Measurements from ENCODE around the gene TRPC6. TPM values are rescaled to one million over a fixed set of nuclear protein-coding genes. Genes with fewer than 3 reads are reported as not detected.

TRPC6 gene
- total RNA-seq, 1 experiment from 2014 or later = 1.3 TPM

- ATAC-seq = no peak
- CTCF ChIA-PET = interaction anchor here (0.6 to 1.0 kb wide), 3 partner anchors 57 to 391 kb away, joined by 3 to 4 read pairs (median 3); partner anchors contain the start of gene TRPC6
- H3K9me3 Mint-ChIP-seq = peaks cover 19% of the 10 kb centered on the region
Observed at GRCh38 chr11:101456812-101457211, 127.0 kb downstream of the TRPC6 start.

GRCh38 chr11:101453682-101454081 lies 130.1 kb downstream of the TRPC6 start:
- no peak for DNase-seq (ENCODE audit: low spot score)
- no peak for ATAC-seq
- Mint-ChIP-seq H3K27me3 (ENCODE audit: low read depth) (no peaks in the 10 kb centered on the region), H3K4me3 (no peak overlapping the region), H3K27ac (no peak overlapping the region; the same call in 1 of the 2 replicates), H3K9me3 (peaks cover 6% of the 10 kb centered on the region), H3K36me3 (peaks cover 5% of the 10 kb centered on the region; the same call in 1 of the 2 replicates), H3K4me1 (peaks cover 8% of the 10 kb centered on the region)
- POLR2A ChIA-PET = interaction anchor here (1.0 kb wide), 1 partner anchor 222 kb away, joined by 5 read pairs; no protein-coding TSS in a partner anchor
- TF ChIP-seq RORB (CRISPR knock-in tag; IDR thresholded peaks at IDR 0.05) (no peak), CDX4 (CRISPR knock-in tag; IDR thresholded peaks at IDR 0.05; ENCODE audit: borderline replicate concordance) (no peak), GTF2I (CRISPR knock-in tag; conservative IDR thresholded peaks at IDR 0.05) (no peak), PRDM15 (CRISPR knock-in tag; IDR thresholded peaks at IDR 0.05) (no peak), MXD4 (CRISPR knock-in tag; IDR thresholded peaks at IDR 0.05; ENCODE audit: borderline replicate concordance) (no peak), NR3C1 (CRISPR knock-in tag; conservative IDR thresholded peaks at IDR 0.05; ENCODE audit: low read depth) (no peak), MLX (CRISPR knock-in tag; IDR thresholded peaks at IDR 0.05) (no peak), ELF4 (CRISPR knock-in tag; IDR thresholded peaks at IDR 0.05; ENCODE audit: low read depth) (no peak), CTCF (IDR thresholded peaks at IDR 0.05) (no peak), USF2 (CRISPR knock-in tag; IDR thresholded peaks at IDR 0.05) (no peak), FOXP4 (CRISPR knock-in tag; IDR thresholded peaks at IDR 0.05) (no peak), ESRRA (CRISPR knock-in tag; IDR thresholded peaks at IDR 0.05; ENCODE audit: borderline replicate concordance) (no peak)
- CTCF ChIA-PET = no interaction called here

More at GRCh38 chr11:101456812-101457211, 127.0 kb downstream of the TRPC6 start:
- DNase-seq (ENCODE audit: low spot score) = no peak
- Mint-ChIP-seq H3K27me3 (ENCODE audit: low read depth) (no peaks in the 10 kb centered on the region), H3K36me3 (peaks cover 7% of the 10 kb centered on the region; the same call in 1 of the 2 replicates), H3K27ac (no peak overlapping the region), H3K4me1 (peaks cover 8% of the 10 kb centered on the region), H3K4me3 (no peak overlapping the region)
- POLR2A ChIA-PET = no interaction called here
- TF ChIP-seq ATF2 (CRISPR knock-in tag; IDR thresholded peaks at IDR 0.05; ENCODE audit: borderline replicate concordance, low read depth) (no peak), JAZF1 (CRISPR knock-in tag; IDR thresholded peaks at IDR 0.05) (no peak)

Data from WTC11 (cell line).